Karpas-422 (cell line): ENCODE data around the gene IGLL1. TPM values are rescaled to one million over a fixed set of nuclear protein-coding genes. Genes with fewer than 3 reads are reported as not detected.
"Not testable (repeated sequence)": the region's sequence is repeated elsewhere in the genome, so short reads cannot be mapped to it uniquely, and the experiment has no call there.

Experiments used
- DNase-seq: peaks from one replicate; pipeline ENCODE4 v3.0.0-alpha.2; 2015
- H2AFZ ChIP-seq: fragments of 200-600 bp; sonication (generic); 2 replicates; pipeline ENCODE4 v1.6.1; 2014; ENCODE audit warnings: antibody characterized with exemption, low read length, mixed read lengths
- H3K27ac ChIP-seq: fragments of 200-600 bp; sonication (generic); 2 replicates; pipeline ENCODE4 v1.5.1; 2014; ENCODE audit warnings: mild to moderate bottlenecking, low read length, moderate library complexity
- H3K27me3 ChIP-seq: fragments of 200-600 bp; sonication (generic); 2 replicates; pipeline ENCODE4 v1.6.1; 2014; ENCODE audit warnings: low read length, mixed read lengths
- H3K36me3 ChIP-seq: fragments of 200-600 bp; sonication (generic); 2 replicates; pipeline ENCODE4 v1.6.1; 2014; ENCODE audit warnings: low read length, mixed read lengths; ENCODE audit not compliant: insufficient read depth
- H3K4me1 ChIP-seq: fragments of 200-600 bp; sonication (generic); 2 replicates; pipeline ENCODE4 v1.6.1; 2014; ENCODE audit warnings: mild to moderate bottlenecking, low read length, mixed read lengths
- H3K4me2 ChIP-seq: fragments of 200-600 bp; sonication (generic); 2 replicates; pipeline ENCODE4 v1.6.1; 2014; ENCODE audit warnings: low read length, low read depth, mild to moderate bottlenecking; ENCODE audit not compliant: poor library complexity, severe bottlenecking
- H3K4me3 ChIP-seq: fragments of 200-600 bp; sonication (generic); 2 replicates; pipeline ENCODE4 v1.5.1; 2014; ENCODE audit warnings: mild to moderate bottlenecking, antibody characterized with exemption, low read length, mixed read lengths
- H3K79me2 ChIP-seq: fragments of 200-600 bp; sonication (generic); 2 replicates; pipeline ENCODE4 v1.6.1; 2014; ENCODE audit warnings: mild to moderate bottlenecking, low read length, mixed read lengths
- H3K9ac ChIP-seq: fragments of 200-600 bp; sonication (generic); 2 replicates; pipeline ENCODE4 v1.6.0; 2014; ENCODE audit warnings: low read length
- H3K9me2 ChIP-seq: fragments of 200-600 bp; sonication (generic), shearing (Covaris generic); replicated peaks from 2 replicates; pipeline ENCODE4 v1.6.0; 2014; ENCODE audit warnings: mild to moderate bottlenecking, low read length, moderate library complexity; ENCODE audit not compliant: insufficient read depth
- H3K9me3 ChIP-seq: fragments of 300-700, 200-600 bp; sonication (generic); 2 replicates; pipeline ENCODE4 v1.6.1; 2014; ENCODE audit warnings: low read length, mixed read lengths
- H4K20me1 ChIP-seq: fragments of 200-600 bp; sonication (generic); 2 replicates; pipeline ENCODE4 v1.6.1; 2014; ENCODE audit warnings: mild to moderate bottlenecking, antibody characterized with exemption, low read length, low read depth; ENCODE audit not compliant: insufficient read depth
- total RNA-seq: library from RNA; depleted of rRNA; stranded (reverse); fragments of >200 nt; shearing (Covaris generic); gene quantifications from 2 replicates; pipeline ENCODE4 v1.2.3, GENCODE V29; 2014; ENCODE audit warnings: low replicate concordance

IGLL1 gene
- total RNA-seq, 1 experiment from 2014 or later, result 100 TPM

DNA sequence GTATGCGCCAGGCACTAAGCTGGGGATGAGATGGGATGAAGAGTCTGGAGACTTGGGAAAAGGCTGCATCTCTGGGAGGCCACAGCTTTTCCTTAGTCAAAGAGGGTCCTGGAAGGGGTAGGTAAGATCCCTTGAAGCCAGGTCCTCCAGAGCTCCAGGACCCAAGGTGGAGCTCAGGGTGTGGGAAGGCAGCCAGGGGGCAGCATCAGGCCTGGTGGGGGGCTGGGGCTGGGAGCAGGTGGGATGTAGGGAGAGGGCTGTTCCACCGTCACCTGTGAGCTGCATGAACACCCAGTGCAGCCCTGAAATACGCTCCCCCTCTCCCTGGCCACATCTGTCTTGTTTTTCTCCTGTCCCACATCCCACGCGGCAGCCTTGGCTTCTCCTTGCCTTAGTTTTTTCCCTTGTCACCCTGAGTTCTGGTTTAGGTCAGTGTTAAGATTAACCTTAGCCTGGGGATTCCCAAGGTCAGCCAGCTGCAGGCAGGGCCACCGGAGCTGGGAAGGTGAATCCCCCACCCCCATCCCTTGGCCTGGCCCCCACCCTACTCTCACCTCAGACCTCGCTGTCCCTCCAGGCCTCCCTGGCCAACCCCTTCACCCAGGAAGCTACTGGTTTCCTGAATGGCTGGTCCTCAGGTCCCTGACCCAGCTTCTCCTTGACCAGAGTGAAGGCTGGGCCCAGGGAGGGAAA is 17.6 kb upstream of the IGLL1 start:
- not testable (repeated sequence) for H3K36me3 ChIP-seq, H3K4me3 ChIP-seq, H3K9ac ChIP-seq, H2AFZ ChIP-seq, H3K79me2 ChIP-seq, H3K4me2 ChIP-seq, H3K9me3 ChIP-seq, H3K27ac ChIP-seq, H3K27me3 ChIP-seq, H4K20me1 ChIP-seq, DNase-seq, H3K9me2 ChIP-seq
- H3K4me1 ChIP-seq, result peaks cover 11% of the 10 kb centered on the region; the same call in 1 of the 2 replicates

DNA sequence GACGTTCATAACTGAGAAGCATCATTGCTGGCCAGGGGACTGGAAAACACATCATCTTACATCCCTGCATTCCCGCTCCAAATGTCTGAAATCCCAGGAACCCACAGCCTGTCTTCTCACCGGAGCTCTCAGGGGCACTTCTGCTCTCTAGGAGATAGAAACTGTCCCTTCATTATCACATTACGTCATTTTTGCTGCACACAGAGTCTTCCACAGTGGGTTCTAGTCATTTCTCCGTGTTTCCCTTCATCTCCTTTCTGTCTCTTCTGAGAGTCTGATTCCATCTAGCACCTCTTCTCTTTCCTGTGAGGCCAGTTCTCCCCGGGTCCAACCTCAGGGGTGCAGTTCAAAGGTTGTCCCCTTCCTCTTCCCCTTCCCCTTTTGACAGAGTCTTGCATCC is 15.8 kb upstream of the IGLL1 start:
- not testable (repeated sequence) for H3K4me2 ChIP-seq, H3K79me2 ChIP-seq, H3K9me3 ChIP-seq, H3K4me3 ChIP-seq, H2AFZ ChIP-seq, H3K9ac ChIP-seq, H3K36me3 ChIP-seq, H3K27ac ChIP-seq, H3K9me2 ChIP-seq, H4K20me1 ChIP-seq, H3K27me3 ChIP-seq, DNase-seq
- peaks cover 21% of the 10 kb centered on the region for H3K4me1 ChIP-seq

DNA sequence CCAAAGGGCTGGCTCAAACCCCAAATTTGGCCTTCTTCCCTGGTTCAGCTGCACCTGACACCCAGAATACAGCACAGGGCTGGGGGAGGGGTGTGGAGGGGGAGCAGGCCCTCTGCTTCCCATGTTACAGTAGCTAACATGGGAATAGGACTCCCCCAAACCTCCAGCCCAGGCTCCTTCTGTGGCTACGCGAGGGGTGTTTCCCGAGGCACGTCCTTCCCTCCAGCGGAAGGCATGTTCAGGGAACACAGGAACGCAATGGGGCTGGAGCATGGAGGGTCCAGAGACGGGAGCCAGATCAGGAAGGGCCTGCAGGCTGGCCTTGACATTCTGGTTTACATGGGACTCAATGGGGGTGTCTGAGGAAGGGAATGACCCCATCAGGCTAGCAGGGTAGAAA is 11.8 kb upstream of the IGLL1 start:
- Histone ChIP-seq H3K79me2 (no peaks in the 10 kb centered on the region), H3K9ac (no peak overlapping the region; the same call in 1 of the 2 replicates), H3K27me3 (no peaks in the 10 kb centered on the region), H2AFZ (no peak overlapping the region), H3K4me3 (no peak overlapping the region), H4K20me1 (no peaks in the 10 kb centered on the region), H3K4me2 (no peak overlapping the region), H3K4me1 (peaks cover 61% of the 10 kb centered on the region), H3K9me2 (no peaks in the 10 kb centered on the region), H3K9me3 (no peaks in the 10 kb centered on the region; the same call in 1 of the 2 replicates), H3K27ac (peak overlapping the region; percentile 12; the same call in 1 of the 2 replicates), H3K36me3 (no peaks in the 10 kb centered on the region)
- DNase-seq, result no peak

GRCh38 chr22:23591201-23591791 is 11.2 kb upstream of the IGLL1 start:
- no peaks in the 10 kb centered on the region for H3K27me3 ChIP-seq
- H3K9me2 ChIP-seq, result no peaks in the 10 kb centered on the region
- peak; percentile 93 for DNase-seq
- H3K4me3 ChIP-seq, result no peak overlapping the region
- H4K20me1 ChIP-seq, result no peaks in the 10 kb centered on the region
- H3K79me2 ChIP-seq, result no peaks in the 10 kb centered on the region
- peak overlapping the region; percentile 76 for H2AFZ ChIP-seq
- no peaks in the 10 kb centered on the region for H3K36me3 ChIP-seq
- H3K27ac ChIP-seq, result peak overlapping the region; percentile 99
- peaks cover 65% of the 10 kb centered on the region for H3K4me1 ChIP-seq
- no peaks in the 10 kb centered on the region; the same call in 1 of the 2 replicates for H3K9me3 ChIP-seq
- peak overlapping the region; percentile 64 for H3K9ac ChIP-seq
- H3K4me2 ChIP-seq, result no peak overlapping the region

- Histone ChIP-seq H3K4me1 (peaks cover 99% of the 10 kb centered on the region), H3K4me3 (peak overlapping the region; percentile 39; the same call in 1 of the 2 replicates), H4K20me1 (no peaks in the 10 kb centered on the region), H3K9me3 (no peaks in the 10 kb centered on the region), H3K4me2 (peak overlapping the region; percentile 61), H3K27me3 (no peaks in the 10 kb centered on the region), H3K9ac (peak overlapping the region; percentile 85), H3K9me2 (no peaks in the 10 kb centered on the region), H3K27ac (peak overlapping the region; percentile 99), H2AFZ (no peak overlapping the region), H3K36me3 (peaks cover 4% of the 10 kb centered on the region; the same call in 1 of the 2 replicates), H3K79me2 (0 out of 2 replicates have a peak, but pooled peaks cover 4% of the 10 kb centered on the region)
- peak; percentile 89 for DNase-seq
Measured at GRCh38 chr22:23583836-23584235, 3.7 kb upstream of the IGLL1 start.

GRCh38 chr22:23583153-23583552 is 3.1 kb upstream of the IGLL1 start:
- peaks cover 4% of the 10 kb centered on the region; the same call in 1 of the 2 replicates for H3K36me3 ChIP-seq
- peak overlapping the region; percentile 39; the same call in 1 of the 2 replicates for H3K4me3 ChIP-seq
- peak overlapping the region; percentile 61 for H3K4me2 ChIP-seq
- no peaks in the 10 kb centered on the region for H3K27me3 ChIP-seq
- H3K9ac ChIP-seq, result peak overlapping the region; percentile 85
- peak; percentile 58 for DNase-seq
- no peak overlapping the region for H2AFZ ChIP-seq
- H3K79me2 ChIP-seq, result 0 out of 2 replicates have a peak, but pooled peaks cover 4% of the 10 kb centered on the region
- no peaks in the 10 kb centered on the region for H4K20me1 ChIP-seq
- no peaks in the 10 kb centered on the region for H3K9me2 ChIP-seq
- H3K27ac ChIP-seq, result peak overlapping the region; percentile 99
- H3K9me3 ChIP-seq, result no peaks in the 10 kb centered on the region
- H3K4me1 ChIP-seq, result peaks cover 99% of the 10 kb centered on the region

- Histone ChIP-seq H2AFZ (no peak overlapping the region), H3K27me3 (no peaks in the 10 kb centered on the region), H3K27ac (peak overlapping the region; percentile 99), H3K9me3 (no peaks in the 10 kb centered on the region), H3K4me3 (peak overlapping the region; percentile 72), H4K20me1 (no peaks in the 10 kb centered on the region), H3K4me1 (peaks cover 100% of the 10 kb centered on the region), H3K4me2 (peak overlapping the region; percentile 87), H3K36me3 (peaks cover 4% of the 10 kb centered on the region; the same call in 1 of the 2 replicates), H3K9me2 (no peaks in the 10 kb centered on the region), H3K9ac (peak overlapping the region; percentile 99), H3K79me2 (0 out of 2 replicates have a peak, but pooled peaks cover 4% of the 10 kb centered on the region)
- DNase-seq, result peak; percentile 77
Measured at GRCh38 chr22:23581260-23581650, 1.2 kb upstream of the IGLL1 start.

- H3K27me3 ChIP-seq, result no peaks in the 10 kb centered on the region
- H3K4me3 ChIP-seq, result peak overlapping the region; percentile 72
- peak overlapping the region; percentile 87 for H3K4me2 ChIP-seq
- peaks cover 4% of the 10 kb centered on the region; the same call in 1 of the 2 replicates for H3K36me3 ChIP-seq
- no peaks in the 10 kb centered on the region for H3K9me2 ChIP-seq
- peak overlapping the region; percentile 99 for H3K9ac ChIP-seq
- 0 out of 2 replicates have a peak, but pooled peaks cover 4% of the 10 kb centered on the region for H3K79me2 ChIP-seq
- H3K4me1 ChIP-seq, result peaks cover 100% of the 10 kb centered on the region
- H3K9me3 ChIP-seq, result no peaks in the 10 kb centered on the region
- H2AFZ ChIP-seq, result no peak overlapping the region
- H3K27ac ChIP-seq, result peak overlapping the region; percentile 99
- no peak for DNase-seq
- no peaks in the 10 kb centered on the region for H4K20me1 ChIP-seq
Measured at GRCh38 chr22:23580576-23581259, 628 bp upstream of the IGLL1 start.
